H1 (cell line): Measurements from ENCODE around the gene ABCA9. TPM values are rescaled to one million over a fixed set of nuclear protein-coding genes. Genes with fewer than 3 reads are reported as not detected.

ENCODE experiments used
- EGR1 ChIP-seq: IDR thresholded peaks from 2 replicates; pipeline ENCODE4 v1.6.1; 2011; ENCODE audit warnings: low read depth, low read length, borderline replicate concordance
- RAD21 ChIP-seq, 2 experiments: IDR thresholded peaks in 1 of 2; conservative IDR thresholded peaks in 1 of 2; 2 replicates each; pipeline ENCODE4 v1.6.1; 2011; ENCODE audit warnings: low read depth in 2 of 2, low read length in 2 of 2, improper control_type of control experiment in 1 of 2, inconsistent platforms in 1 of 2, mild to moderate bottlenecking in 1 of 2, moderate library complexity in 1 of 2
- RBBP5 ChIP-seq: IDR thresholded peaks from 2 replicates; pipeline ENCODE4 v1.7.1; 2012; ENCODE audit warnings: low read depth, mild to moderate bottlenecking, inconsistent platforms, low read length, moderate library complexity, borderline replicate concordance
- polyA plus RNA-seq, 7 experiments: library from polyadenylated mRNA; depleted of rRNA in 3 of 7; stranded (reverse) in 5 of 7; unstranded in 2 of 7; fragments of >200 nt in 5 of 7; fragments of 200-250 nt in 2 of 7; gene quantifications; 1 replicate in 5 of 7; 2 replicates in 1 of 7; 4 replicates in 1 of 7; pipeline versions ENCODE4 v1.2.1 to v1.2.3, GENCODE V29; 2011 to 2013; ENCODE audit warnings: missing spikeins in 2 of 7, mixed read lengths in 2 of 7
- total RNA-seq: library from RNA; stranded (reverse); fragmentation: NEBNext Ultra II Directional; extraction: Animal tissue kit (Norgen Biotek cat#: 25700); gene quantifications from 2 replicates; pipeline ENCODE4 v1.2.1, GENCODE V29; 2021

Gene ABCA9
- total and polyA plus RNA-seq, 2 of the 8 experiments (the other 6 are each of a cell fraction or from before 2014, with no cell fraction given) = not detected

GRCh38 chr17:69088643-69089200, 28.0 kb upstream of the ABCA9 start (continued):
- TF ChIP-seq EGR1 (no peak), RAD21 (IDR thresholded peaks at IDR 0.05 in 1 of 2, conservative IDR thresholded peaks at IDR 0.05 in 1 of 2; ENCODE audit: low read depth in 2 of 2, low read length in 2 of 2) (no peak), RBBP5 (no peak)
